ENCODE data around the gene IL1RAPL1.

The IL1RAPL1 gene

GRCh38 chrX:29926659-29927058 lies 1339.4 kb downstream of the IL1RAPL1 start:
- DNase-seq (ENCODE audit: insufficient read length, low spot score) (no peak), FAIRE-seq (no peak)

DNA sequence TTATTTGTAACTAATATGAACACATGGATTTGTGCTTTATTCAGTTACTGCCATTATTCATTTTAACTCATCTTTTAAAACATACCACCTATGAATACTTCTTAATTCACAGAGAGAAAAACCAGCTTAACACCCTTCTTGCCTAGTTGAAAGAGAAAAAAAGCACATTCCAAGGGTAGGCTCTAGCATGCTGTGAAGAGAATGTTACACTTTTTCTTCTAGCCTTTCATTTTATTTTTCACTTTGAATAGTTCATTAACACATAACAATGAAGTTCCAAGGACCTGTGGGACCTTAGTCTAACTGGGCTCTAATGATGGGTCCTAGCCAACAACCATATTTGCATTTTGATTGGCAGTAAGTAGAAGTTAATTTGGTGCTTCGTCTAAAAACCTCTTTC lies 1348.2 kb downstream of the IL1RAPL1 start:
- no peak for FAIRE-seq
- no peak for DNase-seq (ENCODE audit: insufficient read length, low spot score)

DNA sequence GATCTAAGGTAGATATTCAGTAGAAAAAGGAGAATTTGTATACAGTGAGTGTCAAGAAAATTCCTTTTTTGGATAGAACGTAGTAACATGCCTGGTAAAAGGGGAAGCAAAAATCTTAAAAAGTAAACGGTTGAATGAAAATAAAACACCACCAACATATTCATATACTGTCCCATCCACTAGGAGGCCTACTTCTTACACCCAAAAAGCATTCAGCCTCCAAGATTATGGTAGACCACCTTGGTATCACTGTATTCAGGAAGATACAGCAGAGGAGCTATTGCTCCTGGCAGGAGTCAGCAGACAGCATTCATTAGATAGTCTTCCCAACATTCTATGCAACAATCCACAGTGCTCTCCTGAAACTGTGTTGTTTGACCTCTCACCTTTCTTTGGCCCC lies 1353.5 kb downstream of the IL1RAPL1 start:
- DNase-seq (ENCODE audit: insufficient read length, low spot score) = no peak
- FAIRE-seq = no peak

- DNase-seq (ENCODE audit: insufficient read length, low spot score) = no peak
- FAIRE-seq = no peak
These were observed 1354.0 kb downstream of the IL1RAPL1 start for GRCh38 chrX:29941287-29941686.

DNA sequence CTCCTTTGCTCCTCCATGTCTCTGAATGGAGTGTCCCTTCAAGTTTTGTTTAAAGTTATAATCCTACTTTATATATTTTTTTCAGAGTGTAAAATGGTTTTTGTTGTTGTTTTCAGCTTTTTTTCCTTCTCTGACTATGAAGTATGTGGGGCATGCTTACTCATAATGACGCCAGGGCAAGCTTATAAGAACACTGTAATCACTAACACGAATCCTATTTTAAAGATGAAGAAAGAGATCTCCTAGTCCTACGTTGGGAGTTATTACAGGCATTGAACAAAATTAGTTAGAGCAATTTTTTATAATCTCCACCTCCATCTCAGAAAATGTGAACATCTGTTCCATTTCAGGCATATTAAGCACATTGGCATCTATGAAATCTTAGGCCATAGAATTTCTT lies 1360.0 kb downstream of the IL1RAPL1 start:
- DNase-seq (ENCODE audit: insufficient read length, low spot score) (no peak), FAIRE-seq (no peak)

DNA sequence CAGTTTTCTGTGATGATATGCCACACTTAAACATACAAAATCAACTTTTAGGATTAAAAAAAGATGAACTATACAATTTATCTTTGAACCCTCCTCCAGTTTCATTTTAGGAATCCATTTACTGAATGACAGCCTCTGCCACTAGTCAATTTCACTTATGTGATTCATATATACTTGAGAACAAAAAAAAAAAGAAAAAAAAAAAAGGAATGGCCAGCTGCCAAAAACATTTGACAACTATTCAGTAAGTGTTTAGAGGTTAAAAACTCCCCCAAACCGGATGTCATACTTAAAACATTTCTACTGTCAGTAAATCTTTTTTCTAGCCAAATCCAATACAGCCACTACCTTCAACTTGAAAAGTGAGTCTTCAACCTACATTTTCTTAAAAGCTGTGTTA lies 1361.4 kb downstream of the IL1RAPL1 start:
- FAIRE-seq (no peak), DNase-seq (ENCODE audit: insufficient read length, low spot score) (no peak)

DNA sequence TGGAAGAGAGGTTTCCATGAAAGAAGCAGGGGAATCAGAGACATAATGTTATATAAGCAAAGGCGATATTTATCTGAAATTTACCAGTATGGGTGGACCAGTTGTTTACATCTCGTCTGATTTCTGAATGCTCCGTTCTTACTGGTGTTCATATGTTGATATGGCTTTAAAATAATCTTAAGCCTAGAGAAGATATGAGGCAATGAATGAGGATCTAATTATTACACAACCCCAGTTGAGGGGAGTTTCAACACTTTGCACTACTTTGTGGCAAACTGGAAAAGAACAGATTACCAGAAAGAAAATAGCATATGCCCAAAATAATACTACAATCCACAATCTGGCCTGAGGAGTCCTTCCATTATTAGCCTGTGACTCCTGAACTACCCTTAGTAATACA lies 1364.8 kb downstream of the IL1RAPL1 start:
- FAIRE-seq (peak; percentile 66), DNase-seq (ENCODE audit: insufficient read length, low spot score) (no peak)

DNA sequence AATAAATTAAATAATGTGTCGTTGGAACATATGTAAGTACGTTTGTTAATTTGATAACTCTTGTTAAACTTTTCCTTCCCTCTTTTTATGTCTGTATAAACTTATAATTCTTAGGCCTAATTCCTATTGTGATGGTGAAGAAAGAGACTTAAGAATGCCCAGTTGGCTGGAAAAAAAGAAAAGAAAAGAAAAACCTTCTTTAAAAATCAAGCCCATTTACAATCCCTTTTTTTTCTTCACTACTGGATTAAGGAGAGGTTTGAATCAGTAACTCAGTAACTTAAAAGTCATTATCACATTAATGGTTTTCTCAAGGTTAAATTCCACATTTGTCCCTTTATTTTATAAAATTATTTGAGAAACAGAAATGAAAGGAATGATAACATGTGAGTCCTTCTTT lies 1374.8 kb downstream of the IL1RAPL1 start:
- DNase-seq (ENCODE audit: insufficient read length, low spot score) (no peak), FAIRE-seq (no peak)

DNA sequence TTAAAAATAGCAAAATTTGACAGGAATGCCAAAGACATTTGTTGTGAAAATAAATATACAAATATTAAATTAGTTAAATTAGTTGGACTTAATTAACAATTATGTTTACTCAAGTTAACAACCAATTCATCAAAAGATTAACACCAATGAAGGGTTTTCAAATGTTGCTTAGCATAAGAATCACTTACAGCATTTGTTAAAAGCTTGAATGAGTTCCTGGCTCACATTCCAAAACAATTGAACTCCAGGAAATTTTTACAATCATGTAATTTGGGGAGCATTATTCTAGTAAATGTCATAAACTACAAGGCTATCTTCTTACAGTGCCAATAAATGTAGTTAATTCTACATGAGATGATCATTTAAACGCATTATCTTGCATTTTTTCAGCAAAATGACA lies 1378.4 kb downstream of the IL1RAPL1 start:
- DNase-seq (ENCODE audit: insufficient read length, low spot score) (no peak), FAIRE-seq (no peak)

DNA sequence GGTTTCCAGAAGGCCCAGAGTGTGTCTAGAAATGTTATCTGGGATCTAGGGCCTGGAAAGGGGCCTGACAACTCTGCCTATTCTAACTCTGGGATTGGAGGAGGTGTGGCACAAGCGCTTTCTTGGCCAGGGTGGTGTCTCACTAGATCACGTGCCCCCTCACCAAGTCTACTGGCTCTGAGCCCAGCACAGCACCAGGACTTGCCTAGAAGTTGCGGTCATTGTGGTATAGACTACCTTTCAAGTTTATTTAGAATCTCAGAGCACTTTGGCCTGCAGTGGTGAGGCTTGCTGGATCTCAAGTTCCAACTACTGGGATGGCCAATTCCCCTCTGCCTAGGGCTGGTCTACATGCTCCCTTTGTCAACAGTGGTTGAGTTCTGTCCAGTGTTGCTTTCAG lies 1404.8 kb downstream of the IL1RAPL1 start:
- DNase-seq (ENCODE audit: insufficient read length, low spot score) (no peak), FAIRE-seq (no peak)

DNA sequence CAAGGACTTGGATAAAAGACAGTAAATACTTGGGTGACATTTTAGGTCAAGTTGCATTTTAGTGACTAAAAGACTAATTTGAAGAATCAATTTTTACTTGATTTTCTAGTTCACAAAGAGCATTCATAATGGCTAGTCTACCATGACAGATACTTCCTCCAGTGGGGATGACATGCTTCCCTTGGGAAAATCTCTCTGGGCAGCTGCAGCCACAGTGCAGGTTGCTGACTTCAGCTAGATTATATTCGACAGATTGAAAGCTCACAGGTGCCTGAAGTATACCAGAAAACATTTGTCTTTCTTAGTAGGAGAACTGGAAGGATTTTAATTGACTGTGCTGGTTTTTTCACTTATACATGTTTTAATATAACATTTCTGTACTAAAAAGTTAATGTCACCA lies 1418.6 kb downstream of the IL1RAPL1 start:
- FAIRE-seq (no peak), DNase-seq (ENCODE audit: insufficient read length, low spot score) (no peak)
